ENCODE measurements around the gene ZNF669. TPM values are rescaled to one million over a fixed set of nuclear protein-coding genes. Genes with fewer than 3 reads are reported as not detected.

Gene ZNF669
- total and polyA plus RNA-seq, 8 donors, result 0.58 to 21.7 (median 3.7) TPM

- intact Hi-C loops (cut with DNase I; ENCODE audit: low total_unique reads), result no loop called here
- no peaks in the 10 kb centered on the region for H3K4me1 ChIP-seq
- TF ChIP-seq EP300 (IDR thresholded peaks at IDR 0.05) (no peak), POLR2A (IDR thresholded peaks at IDR 0.05) (no peak), CTCF (IDR thresholded peaks at IDR 0.05) (no peak), POLR2AphosphoS5 (IDR thresholded peaks at IDR 0.05) (no peak)
- no peak for DNase-seq
- H3K4me3 ChIP-seq, result no peak overlapping the region
- no peak overlapping the region for H3K27ac ChIP-seq
- no peaks in the 10 kb centered on the region for H3K27me3 ChIP-seq
- 79 to 94% (median 84%) methylated on average over 5 of the region's 5 CpGs for WGBS, 5 donors
- peaks cover 0 to 69% (median 27%) of the 10 kb centered on the region in 4 donors for H3K9me3 ChIP-seq
- peaks cover 15 to 51% (median 38%) of the 10 kb centered on the region in 4 donors for H3K36me3 ChIP-seq
Measured at GRCh38 chr1:247096544-247096943, 7.6 kb downstream of the ZNF669 start.

GRCh38 chr1:247096112-247096511 is 8.0 kb downstream of the ZNF669 start:
- DNase-seq, result no peak
- H3K27me3 ChIP-seq, result no peaks in the 10 kb centered on the region
- H3K27ac ChIP-seq, result no peak overlapping the region
- H3K4me3 ChIP-seq, result no peak overlapping the region
- H3K36me3 ChIP-seq, result peaks cover 11 to 46% (median 33%) of the 10 kb centered on the region in 4 donors
- 94 to 98% (median 97%) methylated on average over 3 of the region's 3 CpGs for WGBS, 5 donors
- H3K4me1 ChIP-seq, result no peaks in the 10 kb centered on the region
- TF ChIP-seq CTCF (IDR thresholded peaks at IDR 0.05) (no peak), EP300 (IDR thresholded peaks at IDR 0.05) (no peak), POLR2AphosphoS5 (IDR thresholded peaks at IDR 0.05) (no peak), POLR2A (IDR thresholded peaks at IDR 0.05) (no peak)
- H3K9me3 ChIP-seq, result peaks cover 0 to 65% (median 25%) of the 10 kb centered on the region in 4 donors
- intact Hi-C loops (cut with DNase I; ENCODE audit: low total_unique reads), result no loop called here

GRCh38 chr1:247090455-247090854 is 13.7 kb downstream of the ZNF669 start:
- Histone ChIP-seq H3K27ac (no peak overlapping the region), H3K36me3 (no peaks in the 10 kb centered on the region), H3K4me3 (no peak overlapping the region), H3K27me3 (no peaks in the 10 kb centered on the region), H3K4me1 (no peaks in the 10 kb centered on the region), H3K9me3 (peaks cover 0 to 8% (median 4%) of the 10 kb centered on the region in 4 donors)
- intact Hi-C loops (cut with DNase I; ENCODE audit: low total_unique reads), result no loop called here
- no peak for DNase-seq
- 76 to 94% (median 81%) methylated on average over 8 to 14 of the region's 14 CpGs for WGBS, 5 donors
- TF ChIP-seq CTCF (IDR thresholded peaks at IDR 0.05), result no peak
- TF ChIP-seq POLR2A (IDR thresholded peaks at IDR 0.05), result no peak
- no peak for TF ChIP-seq EP300 (IDR thresholded peaks at IDR 0.05)
- TF ChIP-seq POLR2AphosphoS5 (IDR thresholded peaks at IDR 0.05), result no peak

- H3K27ac ChIP-seq, result no peak overlapping the region
- H3K4me1 ChIP-seq, result no peaks in the 10 kb centered on the region
- H3K27me3 ChIP-seq, result no peaks in the 10 kb centered on the region
- no peak for DNase-seq
- no peak for TF ChIP-seq POLR2AphosphoS5 (IDR thresholded peaks at IDR 0.05)
- no peak for TF ChIP-seq POLR2A (IDR thresholded peaks at IDR 0.05)
- no peak for TF ChIP-seq CTCF (IDR thresholded peaks at IDR 0.05)
- no peak for TF ChIP-seq EP300 (IDR thresholded peaks at IDR 0.05)
- no peak overlapping the region for H3K4me3 ChIP-seq
- 59 to 74% (median 69%) methylated on average over 9 to 17 of the region's 17 CpGs for WGBS, 5 donors
- intact Hi-C loops (cut with DNase I; ENCODE audit: low total_unique reads), result no loop called here
- H3K9me3 ChIP-seq, result peaks cover 0 to 8% (median 3%) of the 10 kb centered on the region in 4 donors
- H3K36me3 ChIP-seq, result no peaks in the 10 kb centered on the region
Measured at GRCh38 chr1:247089616-247090375, 14.4 kb downstream of the ZNF669 start.

Data from stomach (tissue), 9 donors.